HUES6 (cell line): ENCODE data around the gene OPHN1.
"Not testable (repeated sequence)": the region's sequence is repeated elsewhere in the genome, so short reads cannot be mapped to it uniquely, and the experiment has no call there.

Source experiments
- H3K27ac ChIP-seq: 2 replicates; pipeline ENCODE4 v1.7.0; 2013; ENCODE audit warnings: low read depth, mild to moderate bottlenecking, low read length, inconsistent platforms
- H3K27me3 ChIP-seq: 2 replicates; pipeline ENCODE4 v1.6.1; 2013; ENCODE audit warnings: low read length; ENCODE audit not compliant: control insufficient read depth, insufficient read depth
- H3K36me3 ChIP-seq: 2 replicates; pipeline ENCODE4 v1.6.1; 2013; ENCODE audit warnings: low read length; ENCODE audit not compliant: control insufficient read depth, insufficient read depth
- H3K4me1 ChIP-seq: 2 replicates; pipeline ENCODE4 v1.6.1; 2013; ENCODE audit warnings: low read length; ENCODE audit not compliant: control insufficient read depth, insufficient read depth
- H3K4me3 ChIP-seq: 2 replicates; pipeline ENCODE4 v1.5.1; 2013; ENCODE audit warnings: low read depth, low read length
- H3K9ac ChIP-seq: one replicate; pipeline ENCODE4 v1.6.1; 2013; ENCODE audit warnings: mild to moderate bottlenecking, low read length
- H3K9me3 ChIP-seq: 2 replicates; pipeline ENCODE4 v1.6.1; 2013; ENCODE audit warnings: low read depth, low read length; ENCODE audit not compliant: control insufficient read depth, insufficient read depth

The OPHN1 gene

GRCh38 chrX:68304602-68305001 is 128.7 kb downstream of the OPHN1 start:
- H3K27ac ChIP-seq, result no peak overlapping the region
- no peaks in the 10 kb centered on the region for H3K4me1 ChIP-seq
- H3K27me3 ChIP-seq, result no peaks in the 10 kb centered on the region
- no peaks in the 10 kb centered on the region; the same call in 1 of the 2 replicates for H3K9me3 ChIP-seq
- no peak overlapping the region for H3K9ac ChIP-seq
- H3K4me3 ChIP-seq, result no peak overlapping the region
- H3K36me3 ChIP-seq, result no peaks in the 10 kb centered on the region

GRCh38 chrX:68299898-68300297 is 133.4 kb downstream of the OPHN1 start:
- H3K4me1 ChIP-seq, result no peaks in the 10 kb centered on the region
- H3K9ac ChIP-seq, result no peak overlapping the region
- no peaks in the 10 kb centered on the region; the same call in 1 of the 2 replicates for H3K9me3 ChIP-seq
- H3K27me3 ChIP-seq, result no peaks in the 10 kb centered on the region
- no peak overlapping the region for H3K4me3 ChIP-seq
- H3K36me3 ChIP-seq, result no peaks in the 10 kb centered on the region
- no peak overlapping the region for H3K27ac ChIP-seq

GRCh38 chrX:68292471-68292870 is 140.8 kb downstream of the OPHN1 start:
- Histone ChIP-seq H3K9me3 (no peaks in the 10 kb centered on the region), H3K4me1 (no peaks in the 10 kb centered on the region), H3K4me3 (no peak overlapping the region), H3K9ac (no peak overlapping the region), H3K27ac (no peak overlapping the region), H3K27me3 (no peaks in the 10 kb centered on the region), H3K36me3 (no peaks in the 10 kb centered on the region)

GRCh38 chrX:68288127-68288526 is 145.2 kb downstream of the OPHN1 start:
- Histone ChIP-seq H3K9ac (no peak overlapping the region), H3K4me1 (no peaks in the 10 kb centered on the region), H3K4me3 (no peak overlapping the region), H3K36me3 (no peaks in the 10 kb centered on the region), H3K27me3 (no peaks in the 10 kb centered on the region), H3K27ac (no peak overlapping the region), H3K9me3 (no peaks in the 10 kb centered on the region; the same call in 1 of the 2 replicates)

GRCh38 chrX:68287419-68287818 is 145.9 kb downstream of the OPHN1 start:
- Histone ChIP-seq H3K9ac (no peak overlapping the region), H3K27ac (no peak overlapping the region), H3K4me3 (no peak overlapping the region), H3K27me3 (no peaks in the 10 kb centered on the region), H3K36me3 (no peaks in the 10 kb centered on the region), H3K9me3 (no peaks in the 10 kb centered on the region; the same call in 1 of the 2 replicates), H3K4me1 (no peaks in the 10 kb centered on the region)

GRCh38 chrX:68286980-68287379 is 146.3 kb downstream of the OPHN1 start:
- H3K4me3 ChIP-seq, result no peak overlapping the region
- H3K4me1 ChIP-seq, result no peaks in the 10 kb centered on the region
- no peaks in the 10 kb centered on the region for H3K36me3 ChIP-seq
- no peak overlapping the region for H3K27ac ChIP-seq
- no peak overlapping the region for H3K9ac ChIP-seq
- no peaks in the 10 kb centered on the region for H3K27me3 ChIP-seq
- H3K9me3 ChIP-seq, result no peaks in the 10 kb centered on the region; the same call in 1 of the 2 replicates

- H3K27ac ChIP-seq, result no peak overlapping the region
These were observed 147.2 kb downstream of the OPHN1 start for GRCh38 chrX:68286076-68286475.

GRCh38 chrX:68284281-68284904 is 148.9 kb downstream of the OPHN1 start:
- no peaks in the 10 kb centered on the region for H3K27me3 ChIP-seq
- H3K27ac ChIP-seq, result no peak overlapping the region
- no peak overlapping the region for H3K9ac ChIP-seq
- H3K9me3 ChIP-seq, result no peaks in the 10 kb centered on the region; the same call in 1 of the 2 replicates
- H3K36me3 ChIP-seq, result no peaks in the 10 kb centered on the region
- H3K4me1 ChIP-seq, result peaks cover 3% of the 10 kb centered on the region; the same call in 1 of the 2 replicates
- H3K4me3 ChIP-seq, result no peak overlapping the region

More at GRCh38 chrX:68286076-68286475, 147.2 kb downstream of the OPHN1 start:
- Histone ChIP-seq H3K9ac (no peak overlapping the region), H3K9me3 (no peaks in the 10 kb centered on the region; the same call in 1 of the 2 replicates), H3K36me3 (no peaks in the 10 kb centered on the region), H3K4me1 (no peaks in the 10 kb centered on the region), H3K4me3 (no peak overlapping the region), H3K27me3 (no peaks in the 10 kb centered on the region)

GRCh38 chrX:68273887-68274286 is 159.4 kb downstream of the OPHN1 start:
- Histone ChIP-seq H3K4me1 (no peaks in the 10 kb centered on the region), H3K4me3 (no peak overlapping the region), H3K27ac (0 out of 2 replicates have a peak overlapping the region, but pooled peaks have one; percentile 5), H3K9me3 (peaks cover 16% of the 10 kb centered on the region), H3K27me3 (no peaks in the 10 kb centered on the region), H3K36me3 (no peaks in the 10 kb centered on the region), H3K9ac (no peak overlapping the region)

GRCh38 chrX:68264793-68265192 is 168.5 kb downstream of the OPHN1 start:
- H3K4me1 ChIP-seq, H3K9me3 ChIP-seq, H3K9ac ChIP-seq, H3K27me3 ChIP-seq, H3K27ac ChIP-seq, H3K36me3 ChIP-seq, H3K4me3 ChIP-seq: not testable (repeated sequence)

- Histone ChIP-seq H3K27ac (no peak overlapping the region), H3K4me1 (0 out of 2 replicates have a peak, but pooled peaks cover 3% of the 10 kb centered on the region), H3K27me3 (no peaks in the 10 kb centered on the region), H3K36me3 (no peaks in the 10 kb centered on the region), H3K4me3 (no peak overlapping the region), H3K9me3 (peaks cover 10% of the 10 kb centered on the region; the same call in 1 of the 2 replicates), H3K9ac (no peak overlapping the region)
These were observed 172.1 kb downstream of the OPHN1 start for GRCh38 chrX:68261060-68261672.
